Fibroblast of lung (primary cell): ENCODE measurements around the gene TRIM34.

Experiments used
- CTCF ChIP-seq, 2 donors: IDR thresholded peaks in 1 of 2; conservative IDR thresholded peaks in 1 of 2; 1 replicate in 1 of 2; 2 replicates in 1 of 2; pipeline ENCODE4 v1.5.1; 2011 to 2012; ENCODE audit warnings: low read length in 2 of 2, control low read depth in 1 of 2, inconsistent platforms in 1 of 2, low read depth in 1 of 2, mild to moderate bottlenecking in 1 of 2
- EZH2 ChIP-seq: IDR thresholded peaks from 2 replicates; pipeline ENCODE4 v1.5.1; 2012; ENCODE audit warnings: low read length, control low read depth, mild to moderate bottlenecking; ENCODE audit errors: missing control alignments

DNA sequence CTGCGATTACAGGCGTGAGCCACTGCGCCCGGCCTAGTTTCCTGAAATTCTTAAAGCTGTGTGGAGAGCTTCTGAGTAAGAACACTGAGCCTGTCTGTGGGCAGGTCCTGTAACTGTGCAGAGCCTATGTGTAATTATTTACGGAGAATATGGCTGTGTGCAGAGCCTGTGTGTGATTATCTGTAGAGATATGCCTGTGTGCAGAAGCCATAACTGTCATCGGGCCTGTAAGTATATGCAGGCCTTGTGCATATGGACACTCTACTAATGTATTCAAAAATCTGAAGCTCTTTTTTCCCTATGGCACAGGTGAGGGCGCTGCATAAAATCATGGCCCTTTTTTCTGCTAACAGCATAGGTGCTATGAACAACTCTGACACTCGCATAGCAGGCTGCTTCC lies 44.2 kb upstream of the TRIM34 start, which contains the start of gene OR52B6:
- no peak for TF ChIP-seq CTCF (conservative IDR thresholded peaks at IDR 0.05 in 1 of 2, IDR thresholded peaks at IDR 0.05 in 1 of 2; ENCODE audit: low read depth in 1 of 2, low read length in 2 of 2)
- no peak for TF ChIP-seq EZH2
